ENCODE results near the gene ELMO1.
"Not testable (repeated sequence)": the region's sequence is repeated elsewhere in the genome, so short reads cannot be mapped to it uniquely, and the experiment has no call there.

The ELMO1 gene

GRCh38 chr7:37149051-37149772, 299.5 kb downstream of the ELMO1 start:
- no peak for TF ChIP-seq CTCF (IDR thresholded peaks at IDR 0.05)
- Histone ChIP-seq H3K27ac (no peak overlapping the region), H3K4me3 (no peak overlapping the region)
- no peak for DNase-seq (ENCODE audit: low spot score)

- no peak for DNase-seq (ENCODE audit: low spot score)
- H3K4me3 ChIP-seq: no peak overlapping the region
- TF ChIP-seq CTCF (IDR thresholded peaks at IDR 0.05): no peak
- H3K27ac ChIP-seq: no peak overlapping the region
Observed at GRCh38 chr7:37145682-37146081, 303.0 kb downstream of the ELMO1 start.

- TF ChIP-seq CTCF (IDR thresholded peaks at IDR 0.05): no peak
- H3K4me3 ChIP-seq: no peak overlapping the region
- no peak for DNase-seq (ENCODE audit: low spot score)
- H3K27ac ChIP-seq: no peak overlapping the region
Observed at GRCh38 chr7:37144423-37144822, 304.2 kb downstream of the ELMO1 start.

- no peak for DNase-seq (ENCODE audit: low spot score)
- H3K4me3 ChIP-seq: no peak overlapping the region
- H3K27ac ChIP-seq: no peak overlapping the region
- no peak for TF ChIP-seq CTCF (IDR thresholded peaks at IDR 0.05)
Observed at GRCh38 chr7:37142958-37143357, 305.7 kb downstream of the ELMO1 start.

- DNase-seq (ENCODE audit: low spot score): no peak
- Histone ChIP-seq H3K27ac (no peak overlapping the region), H3K4me3 (no peak overlapping the region)
- no peak for TF ChIP-seq CTCF (IDR thresholded peaks at IDR 0.05)
Observed at GRCh38 chr7:37141742-37142141, 306.9 kb downstream of the ELMO1 start.

- H3K4me3 ChIP-seq; H3K27ac ChIP-seq; DNase-seq (ENCODE audit: low spot score): not testable (repeated sequence)
Observed at GRCh38 chr7:37133902-37134301, 314.8 kb downstream of the ELMO1 start.

- no peak overlapping the region for H3K4me3 ChIP-seq
- TF ChIP-seq CTCF (IDR thresholded peaks at IDR 0.05): no peak
- H3K27ac ChIP-seq: no peak overlapping the region
- DNase-seq (ENCODE audit: low spot score): no peak
Observed at GRCh38 chr7:37131855-37132254, 316.8 kb downstream of the ELMO1 start.
